GM19023 (cell line): ENCODE measurements around the gene DCK.
"Not testable (repeated sequence)": the region's sequence is repeated elsewhere in the genome, so short reads cannot be mapped to it uniquely, and the experiment has no call there.

Source experiments
- ATAC-seq: cut with Tn5 transposase; IDR thresholded peaks from one replicate; pipeline ENCODE4 v1.9.1; 2021; ENCODE audit warnings: mild to moderate bottlenecking, moderate library complexity; ENCODE audit not compliant: unreplicated experiment

Gene DCK

DNA sequence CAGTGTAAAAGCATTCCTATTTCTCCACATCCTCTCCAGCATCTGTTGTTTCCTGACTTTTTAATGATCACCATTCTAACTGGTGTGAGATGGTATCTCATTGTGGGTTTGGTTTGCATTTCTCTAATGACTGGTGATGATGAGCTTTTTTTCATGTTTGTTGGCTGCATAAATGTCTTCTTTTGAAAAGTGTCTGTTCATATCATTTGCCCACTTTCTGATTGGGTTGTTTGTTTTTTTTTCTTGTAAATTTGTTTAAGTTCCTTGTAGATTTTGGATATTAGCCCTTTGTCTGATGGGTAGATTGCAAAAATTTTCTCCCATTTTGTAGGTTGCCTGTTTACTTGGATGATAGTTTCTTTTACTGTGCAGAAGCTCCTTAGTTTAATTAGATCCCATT is 6.2 kb downstream of the DCK start:
- not testable (repeated sequence) for ATAC-seq

DNA sequence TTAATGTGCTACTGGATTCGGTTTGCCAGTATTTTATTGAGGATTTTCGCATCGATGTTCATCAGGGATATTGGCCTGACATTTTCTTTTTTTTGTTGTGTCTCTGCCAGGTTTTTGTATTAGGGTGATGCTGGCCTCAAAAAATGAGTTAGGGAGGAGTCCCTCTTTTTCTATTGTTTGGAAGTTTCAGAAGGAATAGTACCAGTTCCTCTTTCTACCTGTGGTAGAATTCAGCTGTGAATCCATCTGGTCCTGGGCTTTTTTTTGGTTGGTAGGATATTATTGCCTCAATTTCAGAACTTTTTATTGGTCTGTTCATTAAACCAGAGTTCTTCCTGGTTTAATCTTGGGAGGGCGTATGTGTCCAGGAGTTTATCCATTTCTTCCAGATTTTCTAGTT is 7.9 kb downstream of the DCK start:
- ATAC-seq, result not testable (repeated sequence)

DNA sequence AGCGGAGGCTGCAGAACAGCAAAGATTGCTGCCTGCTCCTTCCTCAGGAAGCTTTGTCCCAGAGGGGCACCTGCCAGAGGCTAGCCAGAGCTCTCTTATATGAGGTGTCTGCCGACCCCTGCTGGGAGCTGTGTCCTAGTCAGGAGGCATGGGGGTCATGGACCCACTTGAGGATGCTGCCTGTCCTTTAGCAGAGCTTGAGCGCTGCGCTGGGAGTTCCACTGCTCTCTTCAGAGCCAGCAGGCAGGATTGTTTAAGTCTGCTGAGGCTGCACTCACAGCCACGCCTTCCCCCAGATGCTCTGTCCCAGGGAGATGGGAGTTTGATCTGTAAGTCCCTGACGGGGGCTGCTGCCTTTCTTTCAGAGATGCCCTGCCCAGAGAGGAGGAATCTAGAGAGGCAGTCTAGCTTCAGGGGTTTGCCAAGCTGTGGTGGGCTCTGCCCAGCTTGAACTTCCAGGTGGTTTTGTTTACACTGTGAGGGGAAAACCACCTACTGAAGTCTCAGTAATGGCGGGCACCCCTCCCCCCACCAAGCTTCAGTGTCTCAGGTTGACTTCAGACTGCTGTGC is 10.9 kb downstream of the DCK start:
- ATAC-seq, result peak; percentile 56

GRCh38 chr4:71005025-71005424 is 11.6 kb downstream of the DCK start:
- not testable (repeated sequence) for ATAC-seq

DNA sequence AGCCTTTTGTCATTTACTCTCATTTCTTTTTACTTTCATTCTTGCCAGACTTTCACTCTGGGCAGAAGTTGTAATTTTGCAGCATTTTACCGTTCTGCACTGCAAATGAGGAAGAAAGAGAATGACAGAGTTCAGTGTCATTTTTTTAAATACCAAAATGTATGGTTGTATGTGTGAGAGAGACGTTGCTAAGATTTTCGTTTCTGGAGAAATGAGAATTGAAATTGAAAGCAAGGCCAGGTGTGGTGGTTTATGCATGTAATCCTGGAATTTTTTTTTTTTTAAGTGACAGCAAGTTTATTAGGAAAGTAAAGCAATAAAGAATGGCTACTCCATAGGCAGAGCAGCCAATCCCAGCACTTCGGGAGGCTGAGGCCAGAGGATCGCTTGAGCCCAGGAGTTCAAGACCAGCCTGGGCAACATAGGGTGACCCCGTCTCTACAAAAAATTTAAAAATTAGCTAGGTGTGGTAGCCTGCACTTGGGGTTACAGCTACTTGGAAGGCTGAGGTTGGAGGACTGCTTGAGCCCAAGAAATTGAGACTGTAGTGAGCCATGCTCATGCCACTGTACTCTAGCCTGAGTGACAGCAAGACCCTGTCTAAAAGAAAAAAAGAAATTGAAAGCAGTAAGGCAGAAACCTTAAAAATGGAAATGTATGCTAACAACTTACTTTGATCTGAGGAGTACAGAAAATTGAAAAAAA is 12.9 kb downstream of the DCK start:
- peak; percentile 63 for ATAC-seq

DNA sequence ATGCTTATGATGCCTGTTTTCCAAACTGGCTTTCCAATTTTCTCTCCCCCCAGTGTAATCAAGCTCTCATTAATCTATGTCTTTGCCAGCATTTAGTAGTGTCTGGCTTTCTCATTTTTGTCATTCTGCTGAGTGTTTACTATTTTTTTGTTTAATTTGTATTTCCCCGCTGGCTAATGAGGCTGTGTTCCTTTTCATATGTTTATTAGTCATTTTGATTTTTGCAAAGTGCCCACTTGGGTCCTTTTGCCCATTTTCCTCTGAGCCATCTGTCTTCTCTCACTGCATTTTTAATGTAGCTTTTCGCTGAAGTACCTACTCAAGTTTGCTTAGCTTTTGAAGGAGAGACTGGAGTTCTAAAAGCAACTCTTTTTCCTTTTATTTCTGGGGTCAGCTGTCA is 14.7 kb downstream of the DCK start:
- ATAC-seq, result no peak

DNA sequence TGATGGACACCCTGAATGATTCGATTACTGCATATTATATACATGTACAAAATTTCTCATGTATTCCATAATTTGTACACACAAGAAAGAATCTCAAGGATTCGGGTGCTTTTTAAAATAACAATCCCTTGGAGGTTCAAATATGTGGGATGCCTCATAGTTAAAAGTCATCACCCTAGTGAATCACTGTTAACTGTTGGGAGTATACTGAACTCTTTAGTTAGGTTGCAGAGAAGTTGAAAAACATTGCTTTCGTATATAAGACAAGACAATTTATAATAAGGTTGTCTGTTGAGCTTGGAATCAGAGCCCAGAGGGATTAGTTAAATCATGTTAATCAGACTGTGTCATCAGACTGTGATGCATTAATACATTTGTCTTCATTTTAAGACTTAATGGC is 15.6 kb downstream of the DCK start:
- ATAC-seq, result no peak

DNA sequence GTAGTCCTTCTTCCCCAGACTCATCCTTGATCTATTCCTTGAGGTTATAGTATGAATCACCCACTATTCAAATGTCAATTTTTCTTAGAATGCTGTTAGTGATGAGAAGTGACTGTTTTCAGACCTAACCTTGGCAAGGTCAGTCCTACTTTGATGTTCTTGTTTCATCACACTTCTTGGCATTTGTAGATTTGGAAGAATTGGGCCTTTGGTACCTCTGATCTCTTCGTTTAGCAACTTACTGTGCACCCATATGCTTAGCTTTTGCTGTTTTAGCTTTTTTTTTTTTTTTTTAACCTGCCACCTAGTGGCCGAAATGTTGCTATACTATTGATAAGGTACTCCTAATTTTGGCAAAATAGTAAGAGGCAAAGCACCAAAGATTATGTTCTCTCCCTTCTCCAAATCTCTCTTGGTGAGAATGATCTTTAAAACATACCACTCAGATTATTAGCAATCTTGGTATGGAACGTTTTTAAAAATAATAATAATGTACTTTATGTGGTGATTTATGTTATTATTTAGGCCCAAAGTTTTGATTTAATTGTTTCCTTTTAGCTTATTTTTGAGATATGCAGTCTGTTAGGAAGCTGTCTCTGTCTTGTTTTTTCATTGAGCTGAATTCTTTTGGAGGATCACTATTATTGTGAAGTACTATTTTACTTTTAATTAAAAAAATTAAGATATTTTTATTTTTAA is 16.6 kb downstream of the DCK start:
- ATAC-seq, result peak; percentile 57

DNA sequence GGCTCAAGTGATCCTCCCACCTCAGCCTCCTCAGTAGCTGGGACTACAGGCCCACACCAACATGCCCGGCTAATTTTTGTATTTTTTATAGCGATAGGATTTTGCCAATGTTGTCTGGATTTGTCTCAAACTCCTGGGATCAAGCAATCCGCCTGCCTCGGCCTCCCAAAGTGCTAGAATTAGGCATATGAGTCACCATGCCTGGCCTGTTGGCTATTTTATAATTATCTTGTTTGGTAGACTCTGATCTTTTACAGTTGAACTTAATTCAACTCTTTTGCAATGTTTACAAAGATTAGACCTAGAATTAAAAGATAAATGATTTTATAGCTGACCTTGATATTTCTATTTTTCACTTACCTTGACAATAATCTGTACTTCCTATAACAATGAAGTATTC is 18.0 kb downstream of the DCK start:
- no peak for ATAC-seq

DNA sequence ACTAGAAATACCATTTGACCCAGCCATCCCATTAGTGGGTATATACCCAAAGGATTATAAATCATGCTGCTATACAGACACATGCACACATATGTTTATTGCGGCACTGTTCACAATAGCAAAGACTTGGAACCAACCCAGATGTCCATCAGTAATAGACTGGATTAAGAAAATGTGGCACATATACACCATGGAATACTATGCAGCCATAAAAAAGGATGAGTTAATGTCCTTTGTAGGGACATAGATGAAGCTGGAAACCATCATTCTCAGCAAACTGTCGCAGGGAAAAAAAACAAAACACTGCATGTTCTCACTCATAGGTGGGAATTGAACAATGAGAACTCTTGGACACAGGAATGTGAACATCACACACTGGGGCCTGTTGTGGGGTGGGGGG is 23.9 kb downstream of the DCK start:
- not testable (repeated sequence) for ATAC-seq

- no peak for ATAC-seq
These were observed 27.2 kb downstream of the DCK start for GRCh38 chr4:71020611-71021010.

- ATAC-seq, result no peak
These were observed 32.2 kb downstream of the DCK start for GRCh38 chr4:71025654-71026053.

DNA sequence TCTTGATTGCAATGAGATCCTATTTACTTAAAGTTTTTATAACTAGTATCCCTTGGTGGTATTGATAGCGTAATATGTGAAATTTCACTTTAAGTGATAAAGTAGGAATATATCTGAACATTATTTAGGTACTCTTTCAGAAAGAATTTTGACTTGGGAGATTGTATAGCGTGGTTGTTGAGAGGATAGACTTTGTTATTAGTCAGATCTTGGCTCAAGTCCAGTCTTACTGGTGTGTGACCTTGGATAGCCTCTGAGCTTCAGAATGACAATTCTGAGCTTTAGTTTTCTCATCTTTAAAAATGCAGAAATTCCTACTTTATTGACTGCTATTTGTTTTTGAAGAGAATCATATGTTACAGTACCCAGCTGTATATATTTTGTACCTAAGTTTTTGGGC is 32.6 kb downstream of the DCK start:
- ATAC-seq, result no peak

DNA sequence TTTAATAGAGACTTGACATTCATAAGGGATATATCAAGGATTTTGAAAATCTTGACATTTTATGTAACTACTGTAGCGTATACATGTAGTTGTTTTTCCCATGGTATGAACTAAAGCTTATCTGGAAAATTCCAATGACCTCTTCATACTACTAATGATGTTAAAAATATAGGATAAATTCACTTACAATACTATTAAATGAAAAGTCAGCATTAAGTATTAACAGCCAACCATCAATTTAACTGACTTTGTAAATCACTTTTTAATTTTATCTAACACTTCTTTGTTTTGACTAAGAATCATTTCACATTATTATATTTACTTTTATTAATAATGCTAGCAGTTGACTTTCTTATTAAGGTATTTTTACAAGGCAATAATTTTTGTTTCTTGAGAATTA is 34.2 kb downstream of the DCK start:
- no peak for ATAC-seq

- no peak for ATAC-seq
These were observed 36.1 kb downstream of the DCK start for GRCh38 chr4:71029504-71029903.

DNA sequence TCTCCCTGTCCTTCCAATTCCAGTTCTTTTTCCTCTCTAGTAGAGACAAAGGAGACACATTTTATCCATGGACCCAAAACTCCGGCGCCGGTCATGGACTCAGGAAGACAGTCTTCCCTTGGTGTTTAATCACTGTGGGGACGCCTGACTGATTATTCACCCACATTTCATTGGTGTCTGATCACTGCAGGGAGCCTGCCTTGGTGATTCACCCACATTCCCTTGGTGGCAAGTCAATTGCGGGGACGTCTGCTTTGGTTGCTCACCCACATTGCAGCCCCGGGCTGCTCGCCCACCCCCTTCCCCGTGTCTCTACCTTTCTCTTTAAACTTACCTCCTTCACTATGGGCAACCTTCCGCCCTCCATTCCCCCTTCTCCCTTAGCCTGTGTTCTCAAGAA is 38.7 kb downstream of the DCK start:
- not testable (repeated sequence) for ATAC-seq

GRCh38 chr4:71045256-71045655 is 51.8 kb downstream of the DCK start:
- no peak for ATAC-seq

DNA sequence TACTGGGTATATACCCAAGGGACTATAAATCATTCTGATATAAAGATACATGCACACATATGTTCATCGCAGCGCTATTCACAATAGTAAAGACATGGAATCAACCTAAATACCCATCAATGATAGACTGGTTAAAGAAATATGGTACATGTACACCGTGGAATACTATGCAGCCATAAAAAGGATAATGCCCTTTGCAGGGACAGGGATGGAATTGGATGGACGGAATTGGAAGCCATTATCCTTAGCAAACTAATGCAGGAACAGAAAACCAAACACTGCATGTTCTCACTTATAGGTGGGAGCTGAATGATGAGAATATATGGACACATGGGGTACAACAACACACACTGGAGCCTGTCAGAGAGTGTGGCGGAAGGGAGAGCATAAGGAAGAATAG is 55.9 kb downstream of the DCK start:
- no peak for ATAC-seq

GRCh38 chr4:71050809-71051208 is 57.4 kb downstream of the DCK start:
- no peak for ATAC-seq

- no peak for ATAC-seq
These were observed 58.6 kb downstream of the DCK start for GRCh38 chr4:71052034-71052433.

- ATAC-seq, result no peak
These were observed 59.3 kb downstream of the DCK start for GRCh38 chr4:71052716-71053115.

- not testable (repeated sequence) for ATAC-seq
These were observed 60.2 kb downstream of the DCK start for GRCh38 chr4:71053613-71054012.
